T-helper 1 cell (primary cell): Measurements from ENCODE around the gene ZNF334.

Experiments used
- DNase-seq, 5 donors: peaks; one replicate each; pipeline ENCODE4 v3.0.0-alpha.2; 2012 to 2020

ZNF334 gene

GRCh38 chr20:46484954-46485353 lies 28.4 kb downstream of the ZNF334 start:
- no peak for DNase-seq

GRCh38 chr20:46483879-46484278 lies 29.5 kb downstream of the ZNF334 start:
- DNase-seq = no peak

GRCh38 chr20:46482864-46483263 lies 30.5 kb downstream of the ZNF334 start:
- DNase-seq = no peak

- DNase-seq = no peak
These were observed 35.7 kb downstream of the ZNF334 start for GRCh38 chr20:46477640-46478039.

GRCh38 chr20:46477225-46477624 lies 36.1 kb downstream of the ZNF334 start:
- DNase-seq = no peak

- no peak for DNase-seq
These were observed 44.9 kb downstream of the ZNF334 start for GRCh38 chr20:46468508-46468907.

GRCh38 chr20:46464451-46464850 lies 48.9 kb downstream of the ZNF334 start:
- no peak for DNase-seq

GRCh38 chr20:46463852-46464251 lies 49.5 kb downstream of the ZNF334 start:
- DNase-seq = no peak

- DNase-seq = no peak
These were observed 51.6 kb downstream of the ZNF334 start for GRCh38 chr20:46461808-46462207.

- DNase-seq = no peak
These were observed 54.3 kb downstream of the ZNF334 start for GRCh38 chr20:46458866-46459750.

GRCh38 chr20:46456255-46457028 lies 56.9 kb downstream of the ZNF334 start:
- no peak for DNase-seq

- DNase-seq = no peak
These were observed 57.6 kb downstream of the ZNF334 start for GRCh38 chr20:46455729-46456128.
